Caco-2 (cell line): ENCODE data around the gene NCOR2. TPM values are rescaled to one million over a fixed set of nuclear protein-coding genes. Genes with fewer than 3 reads are reported as not detected.
"Not testable (repeated sequence)": the region's sequence is repeated elsewhere in the genome, so short reads cannot be mapped to it uniquely, and the experiment has no call there.

ENCODE experiments used
- BruUV-seq: library from RNA; stranded (reverse); fragments of 400-500 nt; replicated peaks from 2 replicates; lab custom pipeline; 2021; lab: Mats Ljungman, UMichigan
- CTCF ChIA-PET: fragments of 300-600 bp; sonication (Branson Sonifier 250); formaldehyde crosslinking; loops from one replicate; lab custom pipeline; 2022; ENCODE audit warnings: antibody characterized with exemption; lab: Charles Lee
- POLR2A ChIA-PET: fragments of 300-600 bp; sonication (Branson Sonifier 250); formaldehyde crosslinking; loops from one replicate; lab custom pipeline; 2022; ENCODE audit warnings: antibody characterized with exemption; lab: Charles Lee
- DNase-seq, 2 experiments: peaks; one replicate each; pipeline versions ENCODE4 v3.0.0 to v3.0.0-alpha.2; 2020 to 2022
- H3K27me3 ChIP-seq: replicated peaks from 2 replicates; pipeline ENCODE4 v1.6.0; 2011; ENCODE audit warnings: low read length; ENCODE audit not compliant: control insufficient read depth, insufficient read depth
- H3K36me3 ChIP-seq: 2 replicates; pipeline ENCODE4 v1.5.1; 2011; ENCODE audit warnings: low read length; ENCODE audit not compliant: control insufficient read depth, insufficient read depth
- H3K4me1 ChIP-seq: fragments of 250-450 bp; sonication (Bioruptor Pico); 2 replicates; pipeline ENCODE4 v1.5.1; 2020; ENCODE audit warnings: mild to moderate bottlenecking
- H3K4me3 ChIP-seq: 2 replicates; pipeline ENCODE4 v1.5.1; 2011; ENCODE audit warnings: low read depth, mild to moderate bottlenecking, control low read depth, low read length
- H3K9me3 ChIP-seq: fragments of 250-450 bp; sonication (Bioruptor Pico); 2 replicates; pipeline ENCODE4 v1.5.1; 2020; ENCODE audit warnings: mild to moderate bottlenecking, moderate library complexity
- H3K27ac Mint-ChIP-seq: one replicate; pipeline ENCODE4 v1.8.0; 2022; ENCODE audit warnings: mixed read lengths; ENCODE audit not compliant: unreplicated experiment
- H3K27me3 Mint-ChIP-seq: one replicate; pipeline ENCODE4 v1.8.0; 2022; ENCODE audit warnings: mixed read lengths; ENCODE audit not compliant: insufficient read depth, unreplicated experiment
- H3K36me3 Mint-ChIP-seq: one replicate; pipeline ENCODE4 v1.8.0; 2022; ENCODE audit warnings: mild to moderate bottlenecking, mixed read lengths; ENCODE audit not compliant: insufficient read depth, unreplicated experiment
- H3K4me1 Mint-ChIP-seq: one replicate; pipeline ENCODE4 v1.8.0; 2022; ENCODE audit warnings: low read depth, mixed read lengths; ENCODE audit not compliant: unreplicated experiment
- H3K4me3 Mint-ChIP-seq: one replicate; pipeline ENCODE4 v1.8.0; 2022; ENCODE audit warnings: mild to moderate bottlenecking, moderate library complexity, mixed read lengths; ENCODE audit not compliant: unreplicated experiment
- H3K9me3 Mint-ChIP-seq: one replicate; pipeline ENCODE4 v1.8.0; 2022; ENCODE audit warnings: mixed read lengths; ENCODE audit not compliant: unreplicated experiment
- intact Hi-C: fragments of 100-400 bp; cut with micrococcal nuclease; formaldehyde crosslinking; loops from one replicate; pipeline ENCODE4 v1.10.0; 2022; ENCODE audit not compliant: unreplicated experiment
- total RNA-seq: library from RNA; stranded (reverse); gene quantifications from 2 replicates; pipeline ENCODE4 v1.2.3, GENCODE V29; 2022
- TF ChIP-seq, protein P1 (sequence below), 2 experiments: fragments of 200-600 bp in 1 of 2; IDR thresholded peaks; 1 replicate in 1 of 2; 2 replicates in 1 of 2; pipeline versions ENCODE4 v1.5.1 to v1.8.0; 2011 to 2022; ENCODE audit warnings: antibody characterized with exemption in 1 of 2, control low read depth in 1 of 2, inconsistent platforms in 1 of 2, low read depth in 1 of 2, low read length in 1 of 2, mild to moderate bottlenecking in 1 of 2, moderate library complexity in 1 of 2; ENCODE audit not compliant: insufficient read depth in 1 of 2, severe bottlenecking in 1 of 2, unreplicated experiment in 1 of 2

Gene NCOR2
- total RNA-seq, 1 experiment from 2014 or later: 250 TPM

DNA sequence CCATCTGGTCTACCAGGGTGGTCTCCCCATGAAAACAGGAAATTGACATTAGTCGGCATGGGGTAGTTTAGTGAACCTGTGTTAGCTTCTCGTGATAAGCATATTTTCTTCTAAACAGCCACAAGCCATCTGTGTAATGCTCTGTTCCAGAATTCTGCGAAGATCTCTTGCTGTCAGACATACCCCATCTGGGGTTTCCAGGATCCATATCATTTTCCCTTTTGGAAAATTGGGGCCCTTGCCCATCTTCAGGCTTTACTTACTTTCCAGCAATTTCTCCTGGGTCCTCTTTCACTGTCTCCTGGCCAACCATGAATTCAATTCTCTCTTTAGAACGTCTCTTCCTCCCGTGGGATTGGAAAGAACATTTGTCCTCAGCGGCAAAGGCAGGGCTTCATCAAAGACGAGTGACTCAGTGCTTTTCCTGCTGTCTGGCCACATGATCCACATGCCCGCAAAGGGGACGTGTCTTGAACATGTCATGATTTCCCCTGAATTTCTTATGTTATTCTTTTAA lies 21.4 kb upstream of the NCOR2 start:
- Mint-ChIP-seq H3K9me3 (peaks cover 20% of the 10 kb centered on the region), H3K4me1 (peaks cover 6% of the 10 kb centered on the region), H3K27ac (no peak overlapping the region), H3K36me3 (peaks cover 7% of the 10 kb centered on the region), H3K4me3 (no peak overlapping the region), H3K27me3 (no peaks in the 10 kb centered on the region)
- POLR2A ChIA-PET: interaction anchor here (0.5 kb wide), 1 partner anchor 1979 kb away, joined by 3 read pairs; no protein-coding TSS in a partner anchor
- Histone ChIP-seq H3K27me3 (no peaks in the 10 kb centered on the region), H3K9me3 (peaks cover 4% of the 10 kb centered on the region; the same call in 1 of the 2 replicates), H3K4me1 (peaks cover 8% of the 10 kb centered on the region; the same call in 1 of the 2 replicates), H3K4me3 (no peak overlapping the region), H3K36me3 (no peaks in the 10 kb centered on the region)
- TF ChIP-seq, protein P1, sequence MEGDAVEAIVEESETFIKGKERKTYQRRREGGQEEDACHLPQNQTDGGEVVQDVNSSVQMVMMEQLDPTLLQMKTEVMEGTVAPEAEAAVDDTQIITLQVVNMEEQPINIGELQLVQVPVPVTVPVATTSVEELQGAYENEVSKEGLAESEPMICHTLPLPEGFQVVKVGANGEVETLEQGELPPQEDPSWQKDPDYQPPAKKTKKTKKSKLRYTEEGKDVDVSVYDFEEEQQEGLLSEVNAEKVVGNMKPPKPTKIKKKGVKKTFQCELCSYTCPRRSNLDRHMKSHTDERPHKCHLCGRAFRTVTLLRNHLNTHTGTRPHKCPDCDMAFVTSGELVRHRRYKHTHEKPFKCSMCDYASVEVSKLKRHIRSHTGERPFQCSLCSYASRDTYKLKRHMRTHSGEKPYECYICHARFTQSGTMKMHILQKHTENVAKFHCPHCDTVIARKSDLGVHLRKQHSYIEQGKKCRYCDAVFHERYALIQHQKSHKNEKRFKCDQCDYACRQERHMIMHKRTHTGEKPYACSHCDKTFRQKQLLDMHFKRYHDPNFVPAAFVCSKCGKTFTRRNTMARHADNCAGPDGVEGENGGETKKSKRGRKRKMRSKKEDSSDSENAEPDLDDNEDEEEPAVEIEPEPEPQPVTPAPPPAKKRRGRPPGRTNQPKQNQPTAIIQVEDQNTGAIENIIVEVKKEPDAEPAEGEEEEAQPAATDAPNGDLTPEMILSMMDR (IDR thresholded peaks at IDR 0.05; ENCODE audit: insufficient read depth in 1 of 2, low read depth in 1 of 2, low read length in 1 of 2, severe bottlenecking in 1 of 2, unreplicated experiment in 1 of 2): no peak
- DNase-seq: no peak
- no TSS peak for BruUV-seq
- intact Hi-C loops: no loop called here
- CTCF ChIA-PET: interaction anchor here (0.7 kb wide), 1 partner anchor 13 kb away, joined by 3 read pairs; no protein-coding TSS in a partner anchor

DNA sequence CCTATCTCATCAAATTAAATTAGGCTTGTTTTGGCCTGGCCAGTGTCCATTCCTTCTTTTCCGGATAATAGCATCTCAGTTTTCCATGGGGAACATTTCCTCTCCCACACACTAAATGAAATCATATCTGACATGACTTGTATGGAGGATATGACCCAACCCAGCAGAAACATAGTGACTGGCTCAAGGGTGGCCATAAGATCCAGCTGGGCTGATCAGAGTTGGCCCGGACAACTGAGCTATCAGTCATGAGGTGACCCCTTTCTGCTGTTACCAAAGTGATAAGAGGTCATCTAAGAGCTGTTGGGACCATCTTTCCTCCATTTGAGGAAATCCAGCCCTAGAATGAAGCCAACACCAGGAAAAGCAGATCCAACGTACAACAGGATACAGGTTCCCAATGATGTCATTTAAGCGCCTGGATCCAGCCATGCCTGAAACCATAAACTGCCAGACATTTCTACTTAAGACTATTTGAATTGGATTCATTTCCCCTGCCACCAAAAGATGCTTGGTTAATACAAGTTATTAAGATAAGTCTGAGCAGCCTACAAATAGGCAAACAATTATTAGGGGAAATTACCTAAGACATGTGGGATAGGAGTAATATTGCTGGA lies 20.7 kb upstream of the NCOR2 start:
- BruUV-seq: no TSS peak
- Mint-ChIP-seq H3K4me1 (peaks cover 6% of the 10 kb centered on the region), H3K9me3 (peaks cover 20% of the 10 kb centered on the region), H3K4me3 (no peak overlapping the region), H3K27me3 (no peaks in the 10 kb centered on the region), H3K36me3 (peaks cover 7% of the 10 kb centered on the region), H3K27ac (peak overlapping the region; percentile 15)
- Histone ChIP-seq H3K4me3 (no peak overlapping the region), H3K36me3 (no peaks in the 10 kb centered on the region), H3K9me3 (peaks cover 4% of the 10 kb centered on the region; the same call in 1 of the 2 replicates), H3K4me1 (peaks cover 8% of the 10 kb centered on the region; the same call in 1 of the 2 replicates), H3K27me3 (no peaks in the 10 kb centered on the region)
- ChIA-PET POLR2A (no interaction called here), CTCF (no interaction called here)
- intact Hi-C loops: no loop called here
- TF ChIP-seq, protein P1 (IDR thresholded peaks at IDR 0.05; ENCODE audit: insufficient read depth in 1 of 2, low read depth in 1 of 2, low read length in 1 of 2, severe bottlenecking in 1 of 2, unreplicated experiment in 1 of 2): no peak
- DNase-seq: no peak

DNA sequence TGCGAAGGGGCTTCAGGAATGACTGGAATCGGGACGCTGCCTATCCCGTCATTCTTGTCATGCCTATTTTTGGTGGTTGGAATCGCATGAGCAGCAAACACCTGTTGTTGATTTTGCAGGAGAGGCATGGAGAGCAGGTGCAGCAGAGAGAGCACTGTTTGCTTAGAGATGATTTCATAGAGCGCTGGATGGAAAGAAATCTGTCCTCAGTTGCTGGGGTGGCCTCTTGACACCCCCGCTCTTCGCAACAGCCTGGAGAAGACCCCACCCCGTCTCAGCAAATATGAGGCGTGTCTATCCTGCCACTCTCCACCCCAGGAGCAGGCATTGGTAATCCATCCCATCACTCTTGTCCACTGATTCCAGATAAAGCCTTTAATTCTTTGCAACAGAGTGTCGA lies 19.3 kb upstream of the NCOR2 start:
- no TSS peak for BruUV-seq
- Histone ChIP-seq H3K27me3 (no peaks in the 10 kb centered on the region), H3K36me3 (no peaks in the 10 kb centered on the region), H3K4me3 (no peak overlapping the region), H3K9me3 (peaks cover 4% of the 10 kb centered on the region; the same call in 1 of the 2 replicates), H3K4me1 (peaks cover 8% of the 10 kb centered on the region; the same call in 1 of the 2 replicates)
- Mint-ChIP-seq H3K9me3 (peaks cover 20% of the 10 kb centered on the region), H3K27me3 (no peaks in the 10 kb centered on the region), H3K36me3 (peaks cover 7% of the 10 kb centered on the region), H3K27ac (no peak overlapping the region), H3K4me1 (peaks cover 6% of the 10 kb centered on the region), H3K4me3 (peak overlapping the region; percentile 47)
- POLR2A ChIA-PET: no interaction called here
- TF ChIP-seq, protein P1 (IDR thresholded peaks at IDR 0.05; ENCODE audit: insufficient read depth in 1 of 2, low read depth in 1 of 2, low read length in 1 of 2, severe bottlenecking in 1 of 2, unreplicated experiment in 1 of 2): no peak
- CTCF ChIA-PET: no interaction called here
- peak; percentile 62 to 68 for DNase-seq
- intact Hi-C loops: loop anchor here (2.0 kb wide), 1 partner anchor 22 kb away; no protein-coding TSS in a partner anchor

DNA sequence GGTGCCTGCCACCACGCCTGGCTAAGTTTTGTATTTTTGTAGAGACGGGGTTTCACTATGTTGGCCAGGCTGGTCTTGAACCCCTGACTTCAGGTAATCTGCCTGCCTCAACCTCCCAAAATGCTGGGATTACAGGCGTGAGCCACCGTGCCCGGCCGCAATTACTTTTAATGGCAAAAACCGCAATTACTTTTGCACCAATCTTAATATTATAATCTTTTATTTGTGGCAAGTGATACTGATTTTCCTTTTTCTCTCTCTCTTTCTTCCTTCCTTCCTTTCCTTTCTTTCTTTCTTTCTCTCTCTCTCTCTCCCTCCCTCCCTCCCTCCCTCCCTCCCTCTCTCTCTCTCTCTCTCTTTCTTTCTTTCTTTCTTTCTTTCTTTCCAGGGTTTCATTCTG lies 17.1 kb upstream of the NCOR2 start:
- H3K9me3 ChIP-seq, H3K36me3 Mint-ChIP-seq, H3K27ac Mint-ChIP-seq, H3K4me1 Mint-ChIP-seq, H3K4me1 ChIP-seq, H3K4me3 Mint-ChIP-seq, H3K4me3 ChIP-seq, H3K27me3 ChIP-seq, H3K9me3 Mint-ChIP-seq, intact Hi-C loops, DNase-seq, BruUV-seq, CTCF ChIA-PET, H3K36me3 ChIP-seq, H3K27me3 Mint-ChIP-seq, POLR2A ChIA-PET: not testable (repeated sequence)
